BJ (cell line): ENCODE measurements around the gene GPR65. TPM values are rescaled to one million over a fixed set of nuclear protein-coding genes. Genes with fewer than 3 reads are reported as not detected.

Experiments
- CTCF ChIA-PET: fragments of 350-600 bp; formaldehyde crosslinking; extraction: SDS; loops from one replicate; lab custom pipeline; 2021; ENCODE audit warnings: antibody characterized with exemption, inconsistent platforms; lab: Yijun Ruan, JAX
- POLR2A ChIA-PET: fragments of 300-600 bp; sonication (Branson Sonifier 250); formaldehyde crosslinking; extraction: SDS; loops from one replicate; lab custom pipeline; 2021; ENCODE audit warnings: antibody characterized with exemption; lab: Charles Lee
- DNase-seq: peaks from one replicate; pipeline ENCODE4 v3.0.0-alpha.2; 2011; ENCODE audit warnings: low read depth
- H3K27me3 ChIP-seq: 2 replicates; pipeline ENCODE4 v1.6.0; 2011; ENCODE audit warnings: low read length; ENCODE audit not compliant: control insufficient read depth, insufficient read depth
- H3K36me3 ChIP-seq: 2 replicates; pipeline ENCODE4 v1.5.1; 2011; ENCODE audit warnings: low read length; ENCODE audit not compliant: control insufficient read depth, insufficient read depth
- H3K4me3 ChIP-seq: 2 replicates; pipeline ENCODE4 v1.5.1; 2011; ENCODE audit warnings: low read depth, mild to moderate bottlenecking, control low read depth, low read length
- polyA plus RNA-seq: library from polyadenylated mRNA; depleted of rRNA; stranded (reverse); fragments of >200 nt; gene quantifications from 2 replicates; pipeline ENCODE4 v1.2.3, GENCODE V29; 2011
- TF ChIP-seq, protein P1 (sequence below): IDR thresholded peaks from 2 replicates; pipeline ENCODE4 v1.5.1; 2011; ENCODE audit warnings: low read depth, mild to moderate bottlenecking, control low read depth, inconsistent platforms, low read length, moderate library complexity; ENCODE audit not compliant: insufficient read depth

The GPR65 gene
- polyA plus RNA-seq, 1 experiment: 0.05 TPM

DNA sequence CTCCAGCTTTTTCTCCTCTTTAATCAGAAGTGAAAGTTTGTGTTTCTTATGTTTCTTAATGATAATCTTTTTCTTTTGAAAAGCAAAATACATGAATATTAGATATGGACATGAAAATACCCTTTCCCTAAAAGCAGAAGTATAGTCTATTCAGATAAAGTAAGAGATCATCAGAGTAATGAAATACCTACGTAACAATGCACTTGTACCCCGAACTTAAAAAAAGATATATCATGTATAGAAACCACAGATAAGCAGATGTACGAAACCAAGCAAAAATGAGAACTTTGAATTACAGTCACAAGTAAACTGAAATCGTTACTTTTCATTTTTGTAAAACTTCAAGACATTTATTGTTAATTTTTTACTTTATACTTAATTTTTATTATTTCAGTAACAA lies 1.5 kb upstream of the GPR65 start:
- no peak for DNase-seq
- no peaks in the 10 kb centered on the region for H3K36me3 ChIP-seq
- ChIA-PET CTCF (interaction anchor here (0.7 kb wide), 1 partner anchor 174 kb away, joined by 3 read pairs; no protein-coding TSS in a partner anchor), POLR2A (no interaction called here)
- TF ChIP-seq, protein P1, sequence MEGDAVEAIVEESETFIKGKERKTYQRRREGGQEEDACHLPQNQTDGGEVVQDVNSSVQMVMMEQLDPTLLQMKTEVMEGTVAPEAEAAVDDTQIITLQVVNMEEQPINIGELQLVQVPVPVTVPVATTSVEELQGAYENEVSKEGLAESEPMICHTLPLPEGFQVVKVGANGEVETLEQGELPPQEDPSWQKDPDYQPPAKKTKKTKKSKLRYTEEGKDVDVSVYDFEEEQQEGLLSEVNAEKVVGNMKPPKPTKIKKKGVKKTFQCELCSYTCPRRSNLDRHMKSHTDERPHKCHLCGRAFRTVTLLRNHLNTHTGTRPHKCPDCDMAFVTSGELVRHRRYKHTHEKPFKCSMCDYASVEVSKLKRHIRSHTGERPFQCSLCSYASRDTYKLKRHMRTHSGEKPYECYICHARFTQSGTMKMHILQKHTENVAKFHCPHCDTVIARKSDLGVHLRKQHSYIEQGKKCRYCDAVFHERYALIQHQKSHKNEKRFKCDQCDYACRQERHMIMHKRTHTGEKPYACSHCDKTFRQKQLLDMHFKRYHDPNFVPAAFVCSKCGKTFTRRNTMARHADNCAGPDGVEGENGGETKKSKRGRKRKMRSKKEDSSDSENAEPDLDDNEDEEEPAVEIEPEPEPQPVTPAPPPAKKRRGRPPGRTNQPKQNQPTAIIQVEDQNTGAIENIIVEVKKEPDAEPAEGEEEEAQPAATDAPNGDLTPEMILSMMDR: no peak
- H3K4me3 ChIP-seq: no peak overlapping the region
- H3K27me3 ChIP-seq: no peaks in the 10 kb centered on the region; the same call in 1 of the 2 replicates

DNA sequence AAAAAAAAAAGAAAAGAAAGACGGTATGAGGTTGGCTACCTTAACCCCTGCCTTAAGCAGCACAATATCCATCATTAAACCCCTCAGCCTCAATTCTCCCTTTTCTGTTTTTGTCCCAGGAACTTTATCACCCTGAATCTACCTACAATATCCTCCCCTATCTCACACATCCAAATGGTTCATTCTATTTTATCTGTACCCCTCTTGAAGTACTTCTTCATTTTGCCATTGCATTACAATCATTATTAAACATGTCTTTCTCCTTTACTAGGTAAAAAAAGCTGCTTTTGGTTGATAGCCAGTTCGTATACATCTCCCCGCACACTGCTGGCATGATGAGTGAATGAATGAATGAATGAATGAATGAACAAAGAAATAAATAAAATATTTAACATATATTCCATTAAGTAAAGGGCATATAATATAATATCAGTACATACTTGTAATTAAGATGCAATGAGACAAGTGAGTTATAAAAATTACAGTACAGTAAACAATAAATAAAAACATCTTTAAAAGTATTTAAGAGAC lies 364 bp upstream of the GPR65 start:
- Histone ChIP-seq H3K4me3 (no peak overlapping the region), H3K27me3 (no peaks in the 10 kb centered on the region; the same call in 1 of the 2 replicates), H3K36me3 (no peaks in the 10 kb centered on the region)
- ChIA-PET CTCF (interaction anchor here (1.0 to 1.4 kb wide), 2 partner anchors 9 to 13 kb away, joined by 3 to 6 read pairs; no protein-coding TSS in a partner anchor), POLR2A (no interaction called here)
- TF ChIP-seq, protein P1: no peak
- no peak for DNase-seq

DNA sequence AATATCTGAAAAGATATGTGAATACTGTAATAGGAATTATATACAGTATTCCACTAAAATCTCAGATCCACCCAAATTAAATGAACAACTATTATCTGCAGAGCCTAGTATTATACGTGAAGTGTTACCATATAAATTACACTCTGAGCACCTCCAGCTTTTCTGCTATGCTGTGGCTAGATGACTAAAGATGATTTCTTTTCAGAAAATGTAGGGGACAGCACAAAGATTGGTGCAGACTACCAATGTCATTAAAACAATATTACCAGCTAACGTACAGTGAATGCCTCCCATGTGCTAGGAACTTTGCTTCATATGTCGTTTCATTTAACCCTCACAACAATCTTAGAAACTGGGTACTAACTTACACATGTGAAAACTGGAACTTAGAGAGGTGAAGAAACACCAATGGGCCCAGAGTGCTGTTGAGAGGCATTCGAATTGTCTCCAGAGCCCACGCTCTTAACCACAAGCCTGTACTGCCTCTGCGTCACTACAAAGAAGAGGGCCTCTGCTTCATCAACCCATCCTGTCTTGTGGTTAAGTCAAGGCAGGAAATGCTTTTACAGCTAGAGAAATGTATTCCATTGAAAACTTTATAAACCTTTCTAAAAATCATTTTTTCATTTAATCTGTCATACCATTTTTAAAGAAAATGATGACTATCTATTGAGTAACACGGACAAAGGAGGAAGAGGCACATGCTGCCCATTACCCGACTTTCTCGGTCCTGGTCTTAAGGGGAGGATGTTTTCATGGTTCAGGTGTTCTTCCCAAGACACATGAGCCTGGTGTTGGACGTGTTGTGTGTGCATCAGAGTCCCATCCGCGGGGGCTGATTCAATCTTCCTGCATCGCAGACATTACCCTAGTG lies 1.3 kb downstream of the GPR65 start:
- no peak for DNase-seq
- ChIA-PET POLR2A (no interaction called here), CTCF (interaction anchor here (0.5 to 1.1 kb wide), 3 partner anchors 11 to 162 kb away, joined by 3 read pairs; no protein-coding TSS in a partner anchor)
- Histone ChIP-seq H3K36me3 (no peaks in the 10 kb centered on the region), H3K27me3 (no peaks in the 10 kb centered on the region; the same call in 1 of the 2 replicates), H3K4me3 (no peak overlapping the region)
- TF ChIP-seq, protein P1: no peak

DNA sequence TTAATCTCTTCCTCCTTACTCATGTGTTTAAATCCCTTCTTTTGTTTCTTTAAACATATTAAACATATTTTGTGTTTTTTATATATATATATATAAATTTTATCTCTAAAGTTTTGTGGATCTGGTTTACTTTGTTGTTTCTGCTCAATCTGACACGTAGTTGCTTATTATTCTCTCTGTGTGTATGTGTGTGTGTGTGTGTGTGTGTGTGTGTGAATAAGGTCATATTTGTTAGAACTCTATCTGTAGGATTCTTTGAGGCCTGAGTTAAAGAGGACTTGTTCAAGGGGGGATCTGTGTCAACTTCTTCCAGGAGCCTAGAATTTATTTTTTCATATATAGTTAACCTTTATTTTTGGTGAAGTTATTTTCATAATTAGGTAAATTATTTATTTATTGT lies 2.7 kb downstream of the GPR65 start:
- ChIA-PET POLR2A (no interaction called here), CTCF (interaction anchor here (0.9 kb wide), 1 partner anchor 12 kb away, joined by 3 read pairs; no protein-coding TSS in a partner anchor)
- H3K4me3 ChIP-seq: no peak overlapping the region
- H3K36me3 ChIP-seq: no peaks in the 10 kb centered on the region
- no peak for DNase-seq
- TF ChIP-seq, protein P1: no peak
- H3K27me3 ChIP-seq: no peaks in the 10 kb centered on the region

DNA sequence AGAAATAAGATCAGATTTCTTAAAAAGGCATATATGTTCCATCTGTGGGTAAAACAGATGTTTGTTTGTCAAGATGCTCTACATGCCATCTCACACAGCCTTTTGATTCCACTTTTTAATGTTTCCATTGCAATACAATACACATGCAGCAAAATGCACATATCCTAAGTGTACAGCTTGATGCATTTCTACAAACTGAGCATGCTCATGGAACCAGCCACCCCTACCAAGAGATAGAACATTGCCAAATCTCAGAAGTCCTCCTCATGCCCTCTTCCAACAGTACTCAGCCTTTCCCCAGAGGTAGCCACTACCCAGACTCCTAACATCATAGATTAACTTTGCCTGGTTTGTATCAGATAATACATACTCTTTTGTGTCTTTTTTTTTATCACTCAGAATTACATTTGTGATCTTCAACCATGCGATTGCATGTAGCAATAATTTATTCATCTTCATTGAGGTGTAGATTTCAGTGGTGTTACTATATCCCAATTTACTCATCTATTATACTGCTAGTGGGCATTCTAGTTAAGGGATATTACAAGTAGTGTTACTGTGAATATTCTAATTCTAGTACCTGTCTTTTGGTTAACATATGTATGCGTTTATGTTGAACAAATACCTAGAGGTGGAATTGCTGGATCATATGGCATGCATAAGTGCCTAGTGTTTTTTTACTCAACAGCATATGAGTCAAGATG lies 3.3 kb downstream of the GPR65 start:
- CTCF ChIA-PET: no interaction called here
- no peaks in the 10 kb centered on the region for H3K36me3 ChIP-seq

More for the DNA sequence above, 3.3 kb downstream of the GPR65 start:
- TF ChIP-seq, protein P1: no peak
- DNase-seq: no peak
- H3K27me3 ChIP-seq: no peaks in the 10 kb centered on the region
- H3K4me3 ChIP-seq: no peak overlapping the region
- POLR2A ChIA-PET: no interaction called here
